Measurements from ENCODE around the gene CIAO3.

GRCh38 chr16:750485-750884 lies 9.7 kb upstream of the CIAO3 start:
- no peak for TF ChIP-seq GATA2 (IDR thresholded peaks at IDR 0.05; ENCODE audit: low read depth, low read length)
- TF ChIP-seq GATA3 (IDR thresholded peaks at IDR 0.05; ENCODE audit: low read depth, low read length) = no peak
